H54 (cell line): ENCODE measurements around the gene CELF4.
"Not testable (repeated sequence)": the region's sequence is repeated elsewhere in the genome, so short reads cannot be mapped to it uniquely, and the experiment has no call there.

Experiments
- DNase-seq: peaks from one replicate; pipeline ENCODE4 v3.0.0; 2011; ENCODE audit warnings: low spot score, mixed read lengths; ENCODE audit not compliant: insufficient read length
- FAIRE-seq: peaks from 3 replicates; lab custom pipeline; 2011; peaks lifted over from hg19 to GRCh38; lab: Jason Lieb, UNC
- POLR2A ChIP-seq: IDR thresholded peaks from 2 replicates; pipeline ENCODE4 v1.6.1; 2011; ENCODE audit warnings: low read depth, mild to moderate bottlenecking, low read length

CELF4 gene

GRCh38 chr18:37375181-37375580, 190.4 kb downstream of the CELF4 start:
- DNase-seq: no peak
- TF ChIP-seq POLR2A: no peak
- FAIRE-seq: no peak

- FAIRE-seq (no peak), DNase-seq (no peak)
- no peak for TF ChIP-seq POLR2A
Measured at GRCh38 chr18:37368110-37368954, 197.3 kb downstream of the CELF4 start.

- no peak for FAIRE-seq
- no peak for TF ChIP-seq POLR2A
- no peak for DNase-seq
Measured at GRCh38 chr18:37364237-37364636, 201.4 kb downstream of the CELF4 start.

- FAIRE-seq (no peak), DNase-seq (no peak)
- no peak for TF ChIP-seq POLR2A
Measured at GRCh38 chr18:37362158-37362890, 203.3 kb downstream of the CELF4 start.

- DNase-seq: no peak
- TF ChIP-seq POLR2A: no peak
- FAIRE-seq: no peak
Measured at GRCh38 chr18:37361335-37362157, 204.1 kb downstream of the CELF4 start.

GRCh38 chr18:37358061-37358460, 207.5 kb downstream of the CELF4 start:
- DNase-seq, FAIRE-seq: not testable (repeated sequence)

GRCh38 chr18:37355772-37356171, 209.8 kb downstream of the CELF4 start:
- FAIRE-seq (no peak), DNase-seq (no peak)
- TF ChIP-seq POLR2A: no peak

GRCh38 chr18:37351110-37351509, 214.5 kb downstream of the CELF4 start:
- no peak for TF ChIP-seq POLR2A
- FAIRE-seq (no peak), DNase-seq (no peak)

GRCh38 chr18:37348729-37349128, 216.9 kb downstream of the CELF4 start:
- TF ChIP-seq POLR2A: no peak
- FAIRE-seq: no peak
- no peak for DNase-seq

- FAIRE-seq (no peak), DNase-seq (no peak)
- TF ChIP-seq POLR2A: no peak
Measured at GRCh38 chr18:37346048-37346447, 219.6 kb downstream of the CELF4 start.

- no peak for TF ChIP-seq POLR2A
- DNase-seq: no peak
- no peak for FAIRE-seq
Measured at GRCh38 chr18:37343542-37343851, 222.1 kb downstream of the CELF4 start.

- TF ChIP-seq POLR2A: no peak
- FAIRE-seq (no peak), DNase-seq (no peak)
Measured at GRCh38 chr18:37341473-37342086, 224.0 kb downstream of the CELF4 start.

GRCh38 chr18:37341016-37341415, 224.6 kb downstream of the CELF4 start:
- DNase-seq: no peak
- TF ChIP-seq POLR2A: no peak
- no peak for FAIRE-seq
